Islet precursor cell (in vitro differentiated cells): Measurements from ENCODE around the gene SLC16A9.
A peak's percentile ranks its signal among the peaks of the same experiment; 100 is the strongest.
"Not testable (repeated sequence)": the region's sequence is repeated elsewhere in the genome, so short reads cannot be mapped to it uniquely, and the experiment has no call there.

Experiments used
- DNase-seq: peaks from one replicate; pipeline ENCODE4 v3.0.0-alpha.2; 2018

Gene SLC16A9

GRCh38 chr10:59672150-59672875, 37.3 kb downstream of the SLC16A9 start:
- no peak for DNase-seq

GRCh38 chr10:59670269-59670668, 39.4 kb downstream of the SLC16A9 start:
- DNase-seq: no peak

- no peak for DNase-seq
Measured at GRCh38 chr10:59668096-59668495, 41.6 kb downstream of the SLC16A9 start.

- DNase-seq: no peak
Measured at GRCh38 chr10:59666310-59666709, 43.3 kb downstream of the SLC16A9 start.

GRCh38 chr10:59663213-59663612, 46.4 kb downstream of the SLC16A9 start:
- not testable (repeated sequence) for DNase-seq

- DNase-seq: no peak
Measured at GRCh38 chr10:59657724-59658123, 51.9 kb downstream of the SLC16A9 start.

GRCh38 chr10:59655309-59655708, 54.3 kb downstream of the SLC16A9 start:
- DNase-seq: no peak

- no peak for DNase-seq
Measured at GRCh38 chr10:59654007-59654406, 55.6 kb downstream of the SLC16A9 start.

- no peak for DNase-seq
Measured at GRCh38 chr10:59651902-59652301, 57.7 kb downstream of the SLC16A9 start.

- no peak for DNase-seq
Measured at GRCh38 chr10:59649606-59650346, 59.9 kb downstream of the SLC16A9 start.

- peak; percentile 62 for DNase-seq
Measured at GRCh38 chr10:59648711-59649201, 60.9 kb downstream of the SLC16A9 start.

GRCh38 chr10:59644841-59645240, 64.8 kb downstream of the SLC16A9 start:
- DNase-seq: no peak

GRCh38 chr10:59641688-59642087, 68.0 kb downstream of the SLC16A9 start:
- DNase-seq: not testable (repeated sequence)

GRCh38 chr10:59635502-59636290, 74.0 kb downstream of the SLC16A9 start:
- DNase-seq: no peak

- DNase-seq: no peak
Measured at GRCh38 chr10:59634102-59634501, 75.5 kb downstream of the SLC16A9 start.

GRCh38 chr10:59633063-59633462, 76.6 kb downstream of the SLC16A9 start:
- no peak for DNase-seq

GRCh38 chr10:59631882-59632807, 77.5 kb downstream of the SLC16A9 start:
- DNase-seq: no peak

- DNase-seq: no peak
Measured at GRCh38 chr10:59631237-59631636, 78.4 kb downstream of the SLC16A9 start.

- no peak for DNase-seq
Measured at GRCh38 chr10:59628965-59629364, 80.7 kb downstream of the SLC16A9 start.

GRCh38 chr10:59628456-59628855, 81.2 kb downstream of the SLC16A9 start:
- no peak for DNase-seq

- DNase-seq: no peak
Measured at GRCh38 chr10:59627366-59628018, 82.2 kb downstream of the SLC16A9 start.

GRCh38 chr10:59626523-59626869, 83.2 kb downstream of the SLC16A9 start:
- no peak for DNase-seq
